ENCODE data around the gene ZNF791. TPM values are rescaled to one million over a fixed set of nuclear protein-coding genes. Genes with fewer than 3 reads are reported as not detected.

The ZNF791 gene
- total RNA-seq, 1 experiment from 2014 or later = 15.2 TPM

- ChIA-PET CTCF (no interaction called here), POLR2A (no interaction called here)
- Histone ChIP-seq H3K9me3 (no peaks in the 10 kb centered on the region), H3K4me3 (ENCODE audit: low read depth, low read length) (no peak overlapping the region), H3K36me3 (ENCODE audit: control insufficient read depth, insufficient read depth, low read length) (no peaks in the 10 kb centered on the region), H3K4me1 (no peaks in the 10 kb centered on the region), H3K27me3 (replicated peaks; ENCODE audit: control insufficient read depth, insufficient read depth, low read length) (no peaks in the 10 kb centered on the region)
- Mint-ChIP-seq H3K27ac (ENCODE audit: unreplicated experiment) (no peak overlapping the region), H3K27me3 (ENCODE audit: insufficient read depth, unreplicated experiment) (no peaks in the 10 kb centered on the region), H3K9me3 (ENCODE audit: unreplicated experiment) (peaks cover 6% of the 10 kb centered on the region), H3K36me3 (ENCODE audit: insufficient read depth, unreplicated experiment) (peaks cover 6% of the 10 kb centered on the region), H3K4me1 (ENCODE audit: low read depth, unreplicated experiment) (no peaks in the 10 kb centered on the region), H3K4me3 (ENCODE audit: unreplicated experiment) (no peak overlapping the region)
- no peak for DNase-seq
- no peak for TF ChIP-seq CTCF (IDR thresholded peaks at IDR 0.05; ENCODE audit: insufficient read depth in 1 of 2, low read depth in 1 of 2, low read length in 1 of 2, severe bottlenecking in 1 of 2, unreplicated experiment in 1 of 2)
- no TSS peak for BruUV-seq (replicated peaks)
- intact Hi-C loops (cut with micrococcal nuclease; ENCODE audit: unreplicated experiment) = no loop called here
These were observed 39.2 kb downstream of the ZNF791 start for GRCh38 chr19:12649941-12650340.

GRCh38 chr19:12652219-12652618, 41.5 kb downstream of the ZNF791 start:
- ChIA-PET POLR2A (no interaction called here), CTCF (no interaction called here)
- intact Hi-C loops (cut with micrococcal nuclease; ENCODE audit: unreplicated experiment) = no loop called here
- BruUV-seq (replicated peaks) = no TSS peak
- TF ChIP-seq CTCF (IDR thresholded peaks at IDR 0.05; ENCODE audit: insufficient read depth in 1 of 2, low read depth in 1 of 2, low read length in 1 of 2, severe bottlenecking in 1 of 2, unreplicated experiment in 1 of 2) = no peak
- Histone ChIP-seq H3K9me3 (no peaks in the 10 kb centered on the region), H3K4me3 (ENCODE audit: low read depth, low read length) (no peak overlapping the region), H3K4me1 (no peaks in the 10 kb centered on the region), H3K27me3 (replicated peaks; ENCODE audit: control insufficient read depth, insufficient read depth, low read length) (no peaks in the 10 kb centered on the region), H3K36me3 (ENCODE audit: control insufficient read depth, insufficient read depth, low read length) (no peaks in the 10 kb centered on the region)
- peaks cover 14% of the 10 kb centered on the region for H3K36me3 Mint-ChIP-seq (ENCODE audit: insufficient read depth, unreplicated experiment)
- peaks cover 5% of the 10 kb centered on the region for H3K9me3 Mint-ChIP-seq (ENCODE audit: unreplicated experiment)
- no peak for DNase-seq
- H3K4me1 Mint-ChIP-seq (ENCODE audit: low read depth, unreplicated experiment) = no peaks in the 10 kb centered on the region
- H3K4me3 Mint-ChIP-seq (ENCODE audit: unreplicated experiment) = no peak overlapping the region
- no peak overlapping the region for H3K27ac Mint-ChIP-seq (ENCODE audit: unreplicated experiment)
- no peaks in the 10 kb centered on the region for H3K27me3 Mint-ChIP-seq (ENCODE audit: insufficient read depth, unreplicated experiment)

GRCh38 chr19:12655546-12655945, 44.8 kb downstream of the ZNF791 start:
- Histone ChIP-seq H3K4me3 (ENCODE audit: low read depth, low read length) (no peak overlapping the region), H3K27me3 (replicated peaks; ENCODE audit: control insufficient read depth, insufficient read depth, low read length) (no peaks in the 10 kb centered on the region), H3K9me3 (no peaks in the 10 kb centered on the region), H3K36me3 (ENCODE audit: control insufficient read depth, insufficient read depth, low read length) (no peaks in the 10 kb centered on the region), H3K4me1 (no peaks in the 10 kb centered on the region)
- H3K27me3 Mint-ChIP-seq (ENCODE audit: insufficient read depth, unreplicated experiment) = no peaks in the 10 kb centered on the region
- BruUV-seq (replicated peaks) = no TSS peak
- H3K4me3 Mint-ChIP-seq (ENCODE audit: unreplicated experiment) = no peak overlapping the region
- H3K9me3 Mint-ChIP-seq (ENCODE audit: unreplicated experiment) = no peaks in the 10 kb centered on the region
- no peak for TF ChIP-seq CTCF (IDR thresholded peaks at IDR 0.05; ENCODE audit: insufficient read depth in 1 of 2, low read depth in 1 of 2, low read length in 1 of 2, severe bottlenecking in 1 of 2, unreplicated experiment in 1 of 2)
- H3K36me3 Mint-ChIP-seq (ENCODE audit: insufficient read depth, unreplicated experiment) = peaks cover 25% of the 10 kb centered on the region
- no peak for DNase-seq
- intact Hi-C loops (cut with micrococcal nuclease; ENCODE audit: unreplicated experiment) = no loop called here
- POLR2A ChIA-PET = no interaction called here
- H3K27ac Mint-ChIP-seq (ENCODE audit: unreplicated experiment) = no peak overlapping the region
- H3K4me1 Mint-ChIP-seq (ENCODE audit: low read depth, unreplicated experiment) = no peaks in the 10 kb centered on the region
- CTCF ChIA-PET = no interaction called here
